SK-N-SH (cell line): Measurements from ENCODE around the gene CDK15.

Experiments used
- EP300 ChIP-seq, 2 experiments: IDR thresholded peaks; 2 replicates each; pipeline versions ENCODE4 v1.4.0 to v1.6.1; 2012; ENCODE audit warnings: borderline replicate concordance in 1 of 2, low read depth in 1 of 2, low read length in 1 of 2
- POLR2AphosphoS5 ChIP-seq: IDR thresholded peaks from 2 replicates; pipeline ENCODE4 v1.6.1; 2012; ENCODE audit warnings: low read depth, low read length
- RXRA ChIP-seq: IDR thresholded peaks from 2 replicates; pipeline ENCODE4 v1.4.0; 2012; ENCODE audit warnings: low read depth, mild to moderate bottlenecking, borderline replicate concordance
- SMC3 ChIP-seq: IDR thresholded peaks from 2 replicates; pipeline ENCODE4 v1.6.1; 2012; ENCODE audit warnings: low read depth, low read length, improper control_type of control experiment
- TCF12 ChIP-seq: IDR thresholded peaks from 2 replicates; pipeline ENCODE4 v1.4.0; 2012
- TF ChIP-seq, protein P1 (sequence below): fragments of 200-600 bp; sonication (generic); IDR thresholded peaks from 2 replicates; pipeline ENCODE4 v1.6.1; 2017; ENCODE audit warnings: antibody characterized with exemption, mild to moderate bottlenecking, moderate library complexity

DNA sequence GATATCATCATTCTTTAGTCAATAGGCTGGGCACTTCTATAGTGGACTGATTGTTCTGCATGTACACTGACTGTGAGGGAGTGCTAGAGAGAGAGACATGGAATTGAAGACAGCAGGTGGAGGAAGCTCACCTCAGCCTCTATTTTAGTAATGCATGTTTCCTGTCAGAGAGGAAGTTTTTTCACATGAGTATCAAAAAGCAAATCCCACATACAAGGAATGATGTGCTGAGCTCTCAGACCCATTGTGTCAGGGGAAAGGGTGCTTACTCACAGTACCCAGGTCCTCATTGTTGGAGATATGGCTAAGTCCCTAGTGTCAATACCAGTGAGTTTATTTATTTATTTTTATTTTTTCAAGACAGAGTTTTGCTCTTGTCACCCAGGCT is 9.9 kb upstream of the CDK15 start:
- TF ChIP-seq EP300 (IDR thresholded peaks at IDR 0.05; ENCODE audit: borderline replicate concordance in 1 of 2, low read depth in 1 of 2, low read length in 1 of 2) = no peak
- TF ChIP-seq SMC3 = no peak
- no peak for TF ChIP-seq TCF12
- TF ChIP-seq, protein P1, sequence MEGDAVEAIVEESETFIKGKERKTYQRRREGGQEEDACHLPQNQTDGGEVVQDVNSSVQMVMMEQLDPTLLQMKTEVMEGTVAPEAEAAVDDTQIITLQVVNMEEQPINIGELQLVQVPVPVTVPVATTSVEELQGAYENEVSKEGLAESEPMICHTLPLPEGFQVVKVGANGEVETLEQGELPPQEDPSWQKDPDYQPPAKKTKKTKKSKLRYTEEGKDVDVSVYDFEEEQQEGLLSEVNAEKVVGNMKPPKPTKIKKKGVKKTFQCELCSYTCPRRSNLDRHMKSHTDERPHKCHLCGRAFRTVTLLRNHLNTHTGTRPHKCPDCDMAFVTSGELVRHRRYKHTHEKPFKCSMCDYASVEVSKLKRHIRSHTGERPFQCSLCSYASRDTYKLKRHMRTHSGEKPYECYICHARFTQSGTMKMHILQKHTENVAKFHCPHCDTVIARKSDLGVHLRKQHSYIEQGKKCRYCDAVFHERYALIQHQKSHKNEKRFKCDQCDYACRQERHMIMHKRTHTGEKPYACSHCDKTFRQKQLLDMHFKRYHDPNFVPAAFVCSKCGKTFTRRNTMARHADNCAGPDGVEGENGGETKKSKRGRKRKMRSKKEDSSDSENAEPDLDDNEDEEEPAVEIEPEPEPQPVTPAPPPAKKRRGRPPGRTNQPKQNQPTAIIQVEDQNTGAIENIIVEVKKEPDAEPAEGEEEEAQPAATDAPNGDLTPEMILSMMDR = no peak
- TF ChIP-seq RXRA = no peak
- TF ChIP-seq POLR2AphosphoS5 = no peak
